A549 (cell line): Measurements from ENCODE around the gene SURF2. TPM values are rescaled to one million over a fixed set of nuclear protein-coding genes. Genes with fewer than 3 reads are reported as not detected.

Experiments
- ATAC-seq, 2 experiments: fragments of 200-7000 bp in 1 of 2; fragments of >200 bp in 1 of 2; cut with Nextera tagmentation in 1 of 2; cut with Tn5 transposase in 1 of 2; 3 replicates each; pipeline versions ENCODE4 v1.8.0 to v1.9.1; 2018 to 2020; ENCODE audit warnings: mild to moderate bottlenecking in 1 of 2, moderate library complexity in 1 of 2
- CTCF ChIA-PET: fragments of 300-600 bp; sonication (Branson Sonifier 250); formaldehyde crosslinking; extraction: SDS; loops from one replicate; lab custom pipeline; 2021; ENCODE audit warnings: antibody characterized with exemption, inconsistent platforms; lab: Yijun Ruan, JAX
- POLR2A ChIA-PET: fragments of 350-600 bp; formaldehyde crosslinking; extraction: SDS; loops from one replicate; lab custom pipeline; 2021; ENCODE audit warnings: antibody characterized with exemption, inconsistent platforms; lab: Yijun Ruan, JAX
- DNase-seq, 2 experiments: peaks; one replicate each; pipeline versions ENCODE4 v3.0.0 to v3.0.0-alpha.2; 2011 to 2016; ENCODE audit warnings: low read depth in 1 of 2, low spot score in 1 of 2
- FAIRE-seq: peaks from 2 replicates; lab custom pipeline; 2011; peaks lifted over from hg19 to GRCh38; lab: Jason Lieb, UNC
- H3K27ac ChIP-seq, 2 experiments: fragments of >200 bp; sonication (Bioruptor Twin); formaldehyde crosslinking; 3 replicates each; pipeline ENCODE4 v1.5.1; 2016 to 2017
- H3K4me1 ChIP-seq: fragments of >200 bp; sonication (Bioruptor Twin); formaldehyde crosslinking; 3 replicates; pipeline ENCODE4 v1.6.1; 2016
- H3K4me2 ChIP-seq: fragments of >200 bp; sonication (Bioruptor Twin); formaldehyde crosslinking; 3 replicates; pipeline ENCODE4 v1.6.1; 2016
- H3K4me3 ChIP-seq: fragments of >200 bp; sonication (Bioruptor Twin); formaldehyde crosslinking; 3 replicates; pipeline ENCODE4 v1.5.1; 2016
- H3K9me3 ChIP-seq: fragments of >200 bp; sonication (Bioruptor Twin); formaldehyde crosslinking; 3 replicates; pipeline ENCODE4 v1.6.1; 2016
- BCL3 ChIP-seq: fragments of >200 bp; sonication (Bioruptor Twin); formaldehyde crosslinking; IDR thresholded peaks from 3 replicates; pipeline ENCODE4 v1.6.1; 2016
- BHLHE40 ChIP-seq: IDR thresholded peaks from 2 replicates; pipeline ENCODE4 v1.6.1; 2012; ENCODE audit warnings: low read depth, low read length, inconsistent platforms
- CBX2 ChIP-seq: fragments of 200-600 bp; sonication (generic); IDR thresholded peaks from 2 replicates; pipeline ENCODE4 v1.6.1; 2016; ENCODE audit warnings: low read depth, mild to moderate bottlenecking, borderline replicate concordance
- CEBPB ChIP-seq, 2 experiments: fragments of >200 bp in 1 of 2; sonication (Bioruptor Twin) in 1 of 2; formaldehyde crosslinking in 1 of 2; IDR thresholded peaks; 2 replicates each; pipeline ENCODE4 v1.6.1; 2012 to 2016
- E2F6 ChIP-seq: IDR thresholded peaks from 2 replicates; pipeline ENCODE4 v1.6.1; 2012; ENCODE audit warnings: low read depth, borderline replicate concordance
- ELK1 ChIP-seq: fragments of 150-350 bp; IDR thresholded peaks from 2 replicates; pipeline ENCODE4 v1.6.1; 2014; ENCODE audit warnings: low read depth, mild to moderate bottlenecking, low read length
- EP300 ChIP-seq, 2 experiments: fragments of >200 bp; sonication (Bioruptor Twin); formaldehyde crosslinking; IDR thresholded peaks; 2 replicates in 1 of 2; 3 replicates in 1 of 2; pipeline ENCODE4 v1.6.1; 2016 to 2017
- FOSB ChIP-seq: fragments of 250-450 bp; sonication (Bioruptor Pico); IDR thresholded peaks from 2 replicates; pipeline ENCODE4 v1.5.0; 2020; ENCODE audit warnings: mild to moderate bottlenecking, moderate library complexity
- FOXS1 ChIP-seq: fragments of 250-450 bp; sonication (Bioruptor Pico); IDR thresholded peaks from 2 replicates; pipeline ENCODE4 v1.5.0; 2020; ENCODE audit warnings: mild to moderate bottlenecking, moderate library complexity
- HDAC2 ChIP-seq: fragments of 200-600 bp; sonication (generic); IDR thresholded peaks from 2 replicates; pipeline ENCODE4 v1.6.1; 2016
- HOXB13 ChIP-seq: fragments of 250-450 bp; sonication (Bioruptor Pico); IDR thresholded peaks from 2 replicates; pipeline ENCODE4 v1.5.0; 2020; ENCODE audit warnings: low read depth, mild to moderate bottlenecking, moderate library complexity
- JUNB ChIP-seq: fragments of >200 bp; sonication (Bioruptor Twin); formaldehyde crosslinking; IDR thresholded peaks from 2 replicates; pipeline ENCODE4 v1.6.1; 2016
- KDM5A ChIP-seq: fragments of 200-600 bp; sonication (generic); IDR thresholded peaks from 2 replicates; pipeline ENCODE4 v1.6.1; 2016; ENCODE audit warnings: antibody characterized with exemption, mild to moderate bottlenecking
- MAFK ChIP-seq: fragments of 450-650 bp; IDR thresholded peaks from 2 replicates; pipeline ENCODE4 v1.6.1; 2014; ENCODE audit not compliant: partially characterized antibody
- MAX ChIP-seq: IDR thresholded peaks from 2 replicates; pipeline ENCODE4 v1.6.1; 2012
- MAZ ChIP-seq: fragments of 150-350 bp; IDR thresholded peaks from 2 replicates; pipeline ENCODE4 v1.6.1; 2014; ENCODE audit warnings: antibody characterized with exemption, low read depth, low read length, borderline replicate concordance
- NPAS2 ChIP-seq: fragments of 250-450 bp; sonication (Bioruptor Pico); IDR thresholded peaks from 2 replicates; pipeline ENCODE4 v1.8.0; 2022; ENCODE audit warnings: mild to moderate bottlenecking, moderate library complexity, borderline replicate concordance
- NR3C1 ChIP-seq: fragments of >200 bp; sonication (Bioruptor Twin); formaldehyde crosslinking; IDR thresholded peaks from 3 replicates; pipeline ENCODE4 v1.6.1; 2017
- PBX3 ChIP-seq: IDR thresholded peaks from 2 replicates; pipeline ENCODE4 v1.6.1; 2012
- POLR2A ChIP-seq: IDR thresholded peaks from 2 replicates; pipeline ENCODE4 v1.6.1; 2012; ENCODE audit warnings: mild to moderate bottlenecking, low read length
- POLR2AphosphoS2 ChIP-seq: conservative IDR thresholded peaks from 2 replicates; pipeline ENCODE4 v1.6.1; 2012; ENCODE audit warnings: low read length, improper control_type of control experiment, inconsistent platforms
- REST ChIP-seq: fragments of 200-600 bp; sonication (generic); IDR thresholded peaks from 2 replicates; pipeline ENCODE4 v1.6.1; 2016; ENCODE audit warnings: antibody characterized with exemption, mild to moderate bottlenecking, moderate library complexity
- RFX5 ChIP-seq: fragments of 450-650 bp; IDR thresholded peaks from 2 replicates; pipeline ENCODE4 v1.7.1; 2014; ENCODE audit warnings: antibody characterized with exemption, mild to moderate bottlenecking, moderate library complexity
- RNF2 ChIP-seq: fragments of 200-600 bp; sonication (generic); IDR thresholded peaks from 2 replicates; pipeline ENCODE4 v1.6.1; 2016; ENCODE audit warnings: low read depth, mild to moderate bottlenecking, antibody characterized with exemption, moderate library complexity, borderline replicate concordance
- USF2 ChIP-seq: fragments of 450-650 bp; IDR thresholded peaks from 2 replicates; pipeline ENCODE4 v1.6.1; 2014; ENCODE audit warnings: antibody characterized with exemption
- ZSCAN20 ChIP-seq: fragments of 250-450 bp; sonication (Bioruptor Pico); IDR thresholded peaks from 2 replicates; pipeline ENCODE4 v1.8.0; 2022; ENCODE audit warnings: mild to moderate bottlenecking, moderate library complexity
- WGBS: methylation state at CpG from one replicate; pipeline ENCODE4 v1.1.6; 2017; ENCODE audit errors: missing lambda C conversion rate; 5-methylcytosine and 5-hydroxymethylcytosine counted together
- polyA plus RNA-seq, 4 experiments: library from polyadenylated mRNA; depleted of rRNA in 3 of 4; stranded (reverse); fragments of >200 nt; fragmentation: RNase III in 1 of 4; extraction: RNeasy Plus Mini Kit Qiagen cat#74134 plus additional on column Dnase treatment in 1 of 4; gene quantifications; 2 replicates in 3 of 4; 3 replicates in 1 of 4; pipeline ENCODE4 v1.2.3, GENCODE V29; 2011 to 2017

The SURF2 gene
- polyA plus RNA-seq, 2 of the 4 experiments (the other 2 are of a cell fraction): 25.2 to 34.9 TPM

GRCh38 chr9:133369422-133369821 is 13.1 kb downstream of the SURF2 start (continued):
- no peak for TF ChIP-seq E2F6
- TF ChIP-seq MAZ: no peak

- no peak overlapping the region for H3K4me3 ChIP-seq
- ChIA-PET POLR2A (no interaction called here), CTCF (interaction anchor here (5.6 kb wide), 1 partner anchor 10 kb away, joined by 27 read pairs; no protein-coding TSS in a partner anchor)
- 89% methylated on average over 7 of the region's 7 CpGs for WGBS
- no peak for FAIRE-seq
- DNase-seq: no peak
- no peak for TF ChIP-seq RNF2
- TF ChIP-seq RFX5: no peak
- no peak for TF ChIP-seq POLR2A
- no peak for TF ChIP-seq USF2
- TF ChIP-seq FOXS1: no peak
- no peak for TF ChIP-seq ZSCAN20 (CRISPR knock-in tag)
- TF ChIP-seq EP300 (IDR thresholded peaks at IDR 0.05): no peak
- no peak for TF ChIP-seq REST
- no peak for TF ChIP-seq BHLHE40
- TF ChIP-seq ELK1: no peak
- TF ChIP-seq HOXB13 (CRISPR knock-in tag): no peak
- TF ChIP-seq CBX2: no peak
- TF ChIP-seq HDAC2: no peak
- no peak for TF ChIP-seq POLR2AphosphoS2
- no peak for TF ChIP-seq CEBPB (IDR thresholded peaks at IDR 0.05)
- no peak overlapping the region for H3K4me2 ChIP-seq
- H3K9me3 ChIP-seq: no peaks in the 10 kb centered on the region
- H3K27ac ChIP-seq: no peak overlapping the region
- no peak for ATAC-seq
- peaks cover 17% of the 10 kb centered on the region; the same call in 1 of the 3 replicates for H3K4me1 ChIP-seq
Measured at GRCh38 chr9:133369933-133370332, 13.6 kb downstream of the SURF2 start.

GRCh38 chr9:133370685-133371084 is 14.3 kb downstream of the SURF2 start:
- no peak for FAIRE-seq
- no peaks in the 10 kb centered on the region for H3K9me3 ChIP-seq
- ChIA-PET POLR2A (no interaction called here), CTCF (interaction anchor here (0.9 to 5.6 kb wide), 5 partner anchors 8 to 67 kb away, joined by 3 to 27 read pairs (median 3); no protein-coding TSS in a partner anchor)
- H3K4me2 ChIP-seq: no peak overlapping the region
- WGBS: 92% methylated on average over 6 of the region's 9 CpGs
- TF ChIP-seq KDM5A (no peak), PBX3 (no peak), HOXB13 (CRISPR knock-in tag) (no peak), ZSCAN20 (CRISPR knock-in tag) (no peak), BCL3 (no peak), POLR2AphosphoS2 (no peak), FOSB (CRISPR knock-in tag) (no peak), CEBPB (IDR thresholded peaks at IDR 0.05) (no peak), RFX5 (no peak), CBX2 (no peak), JUNB (no peak), MAFK (no peak), NPAS2 (CRISPR knock-in tag) (no peak), MAX (no peak), NR3C1 (no peak), FOXS1 (no peak)
- peaks cover 17% of the 10 kb centered on the region; the same call in 1 of the 3 replicates for H3K4me1 ChIP-seq
- DNase-seq: no peak
- no peak for ATAC-seq
- no peak overlapping the region for H3K27ac ChIP-seq
- no peak overlapping the region for H3K4me3 ChIP-seq
